Dedifferentiated amniotic fluid mesenchymal stem cell (primary cell): ENCODE measurements around the gene ARL13B.
"Not testable (repeated sequence)": the region's sequence is repeated elsewhere in the genome, so short reads cannot be mapped to it uniquely, and the experiment has no call there.

Experiments
- DNase-seq: peaks from one replicate; pipeline ENCODE4 v3.0.0-alpha.2; 2016; ENCODE audit errors: extremely low spot score

Gene ARL13B

DNA sequence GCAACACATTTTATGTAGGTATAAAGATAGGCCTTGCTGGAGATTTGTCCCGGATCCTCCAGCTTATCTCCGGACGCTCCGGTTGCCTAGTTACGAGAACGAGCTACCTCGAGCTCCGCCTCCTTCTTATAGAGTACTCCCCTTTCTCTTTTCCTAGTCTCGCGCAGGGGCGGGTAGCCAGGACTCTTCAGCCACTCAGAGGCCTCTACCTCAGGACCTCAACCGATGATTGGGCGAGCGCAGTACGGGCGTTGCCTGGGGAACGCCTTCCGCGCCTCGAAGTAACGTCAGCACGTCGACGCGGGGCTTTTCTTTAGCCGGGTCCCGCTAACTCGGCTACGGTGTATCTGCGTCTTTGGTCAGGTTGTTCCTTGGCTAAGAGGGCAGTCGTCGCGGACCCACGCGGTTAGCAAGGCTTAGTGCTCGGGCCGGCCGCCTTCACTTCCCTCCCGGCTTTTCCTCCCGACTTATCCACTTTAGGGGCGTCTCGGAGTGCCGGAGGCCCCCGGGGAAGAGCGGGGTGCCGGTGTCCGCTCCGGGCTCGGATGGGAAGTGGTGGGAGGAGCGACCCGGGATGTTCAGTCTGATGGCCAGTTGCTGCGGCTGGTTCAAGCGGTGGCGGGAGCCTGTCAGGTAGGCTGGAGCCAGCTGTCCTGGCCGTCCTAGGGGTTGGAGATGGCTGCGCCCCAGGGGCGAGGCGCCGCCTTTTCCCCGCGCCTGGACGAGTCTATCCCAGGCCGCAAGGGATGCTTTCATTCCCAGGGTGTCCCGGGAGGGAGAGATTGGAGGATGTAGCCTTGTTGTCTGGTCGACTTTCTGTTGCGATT lies at the start of gene ARL13B:
TSS of gene ARL13B (plus strand) at position 306 of the 827 bp plus-strand sequence. CDS start at position 575, 269 bp downstream.
- peak; percentile 100 for DNase-seq

DNA sequence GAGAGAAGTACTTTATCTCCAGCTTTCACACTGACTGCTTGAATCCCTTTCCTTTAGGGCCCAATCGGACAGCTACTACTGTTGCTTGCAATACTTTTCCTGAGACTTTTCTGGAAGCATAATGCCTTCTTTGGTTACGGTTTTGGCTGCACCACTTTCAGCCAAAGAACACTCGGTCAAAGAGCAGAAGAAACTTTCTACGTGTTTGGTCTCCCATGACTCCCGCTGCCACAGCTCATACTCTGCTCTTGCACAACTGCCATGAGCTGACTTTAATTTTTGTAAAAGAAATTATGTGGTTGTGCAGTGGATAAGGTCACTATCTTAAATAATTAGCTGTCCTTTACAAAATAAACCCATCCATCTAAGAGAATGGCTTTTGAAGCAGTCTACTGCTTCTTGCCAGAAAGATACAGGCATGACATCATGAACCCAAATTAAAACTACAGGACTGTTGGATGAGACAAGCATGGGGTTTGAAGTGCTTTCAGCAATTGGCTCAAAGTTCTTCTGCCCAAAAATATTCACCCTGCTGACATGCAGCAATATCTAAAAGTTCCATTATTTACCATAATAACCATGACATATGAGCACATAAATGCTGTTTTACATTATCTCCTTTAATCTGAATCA lies 48.2 kb upstream of the ARL13B start:
- DNase-seq: no peak

DNA sequence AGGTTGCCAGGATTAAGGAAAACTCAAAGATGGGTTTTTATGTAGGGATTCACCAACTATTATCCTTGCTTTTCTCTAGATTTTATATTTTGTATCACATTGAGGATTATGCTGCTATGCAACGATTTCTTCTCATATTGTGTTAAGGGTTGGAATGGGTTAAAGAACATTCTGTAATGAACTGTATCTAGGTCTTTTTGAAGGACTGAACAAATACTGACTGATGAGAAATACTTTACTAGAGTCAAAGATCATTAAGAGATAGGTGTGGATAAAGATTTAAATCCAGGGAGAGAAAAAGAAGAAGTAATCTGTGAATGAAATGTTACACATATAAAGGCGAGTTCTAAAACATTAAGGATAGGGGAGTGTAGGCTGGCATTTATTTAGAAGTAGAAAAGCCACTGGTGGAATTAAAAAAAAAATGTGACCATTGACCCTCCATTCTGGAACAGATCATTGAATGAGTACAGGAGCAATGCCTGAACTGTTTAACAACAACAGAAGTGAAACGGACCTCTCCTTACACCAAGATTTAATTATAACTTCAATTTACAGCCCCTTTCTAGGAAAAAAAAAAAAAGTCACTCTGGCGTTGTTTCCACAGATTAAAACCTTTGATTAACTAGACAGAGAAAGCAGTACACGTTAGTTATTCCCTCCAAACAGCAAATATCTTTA lies 45.4 kb upstream of the ARL13B start:
- DNase-seq: no peak

DNA sequence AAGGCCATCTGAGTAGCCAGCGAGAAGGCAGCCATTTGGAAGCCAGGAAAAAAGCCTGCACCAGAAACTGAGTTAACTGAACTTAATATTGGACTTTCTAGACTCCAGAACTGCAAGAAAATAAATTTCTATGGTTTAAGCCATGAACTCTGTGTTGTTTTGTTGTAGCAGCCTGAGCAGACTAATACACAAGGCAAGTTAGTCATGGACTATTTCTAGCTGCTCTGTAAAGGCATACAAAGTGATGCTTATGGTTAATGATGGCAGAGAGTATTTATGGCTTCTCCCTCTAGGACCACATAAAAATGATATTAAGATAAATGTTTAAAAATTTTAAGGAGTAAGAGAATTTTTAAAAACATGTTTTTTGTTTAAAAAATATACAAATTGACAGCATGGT lies 43.4 kb upstream of the ARL13B start:
- DNase-seq: no peak

- not testable (repeated sequence) for DNase-seq
Observed at GRCh38 chr3:93937485-93937884, 42.5 kb upstream of the ARL13B start.

DNA sequence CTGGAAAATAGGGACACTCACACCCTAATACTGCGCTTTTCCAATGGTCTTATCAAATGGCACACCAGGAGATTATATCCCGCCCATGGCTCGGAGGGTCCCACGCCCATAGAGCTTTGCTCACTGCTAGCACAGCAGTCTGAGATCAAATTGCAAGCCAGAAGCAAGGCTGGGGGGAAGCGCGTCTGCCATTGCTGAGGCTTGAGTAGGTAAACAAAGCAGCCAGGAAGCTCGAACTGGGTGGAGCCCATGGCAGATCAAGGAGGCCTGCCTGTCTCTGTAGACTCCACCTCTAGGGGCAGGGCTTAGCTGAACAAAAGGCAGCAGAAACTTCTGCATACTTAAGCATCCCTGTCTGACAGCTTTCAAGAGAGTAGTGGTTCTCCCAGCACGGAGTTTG lies 30.0 kb upstream of the ARL13B start:
- not testable (repeated sequence) for DNase-seq

DNA sequence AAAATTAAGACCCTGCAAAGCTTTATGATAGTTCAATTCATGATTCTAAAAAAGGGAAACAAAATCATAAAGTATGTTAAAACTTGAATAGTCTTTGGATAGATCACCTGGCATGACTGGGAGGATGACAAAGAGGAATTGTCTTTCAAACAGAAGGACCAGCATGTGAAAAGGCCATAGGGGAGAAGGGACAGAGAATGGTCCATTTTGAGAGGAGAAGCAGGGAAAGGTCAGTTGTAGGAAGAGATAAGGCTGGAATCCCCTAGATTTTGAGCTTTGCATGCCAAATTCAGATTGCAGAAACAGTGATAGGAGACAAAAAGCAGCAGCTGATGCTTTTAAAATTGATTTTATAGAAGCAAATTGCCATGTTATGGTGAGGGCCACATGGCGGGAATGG lies 18.9 kb upstream of the ARL13B start:
- no peak for DNase-seq

GRCh38 chr3:93961489-93961888 lies 18.5 kb upstream of the ARL13B start:
- DNase-seq: no peak

DNA sequence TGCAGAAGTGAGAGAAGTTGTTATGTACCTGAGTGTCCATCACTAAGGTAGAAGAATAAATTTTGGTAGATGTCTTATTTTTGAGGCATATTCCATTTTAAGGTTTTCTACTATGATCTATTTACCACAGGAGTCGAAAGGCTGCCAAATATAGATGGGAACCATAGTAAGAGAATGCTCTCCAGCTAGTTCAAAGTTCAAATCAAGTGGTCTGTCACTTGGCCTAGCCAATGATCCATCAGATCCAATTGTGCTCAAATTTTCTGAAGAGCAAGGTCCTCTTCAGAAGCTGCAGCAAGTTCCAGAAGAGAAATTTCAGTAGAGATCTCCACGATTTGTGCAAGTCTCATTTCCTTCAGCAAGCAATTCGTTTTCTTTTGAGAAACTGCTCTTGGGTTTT lies 17.2 kb upstream of the ARL13B start:
- DNase-seq: no peak

DNA sequence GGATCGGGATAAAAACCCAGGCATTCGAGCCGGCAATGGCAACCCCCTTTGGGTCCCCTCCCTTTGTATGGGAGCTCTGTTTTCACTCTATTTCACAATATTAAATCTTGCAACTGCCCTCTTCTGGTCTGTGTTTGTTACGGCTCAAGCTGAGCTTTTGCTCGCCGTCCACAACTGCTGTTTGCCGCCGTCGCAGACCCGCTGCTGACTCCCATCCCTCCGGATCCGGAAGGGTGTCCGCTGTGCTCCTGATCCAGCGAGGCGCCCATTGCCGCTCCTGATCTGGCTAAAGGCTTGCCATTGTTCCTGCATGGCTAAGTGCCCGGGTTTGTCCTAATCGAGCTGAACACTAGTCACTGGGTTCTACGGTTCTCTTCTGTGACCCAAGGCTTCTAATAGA lies 14.8 kb upstream of the ARL13B start:
- DNase-seq: not testable (repeated sequence)

DNA sequence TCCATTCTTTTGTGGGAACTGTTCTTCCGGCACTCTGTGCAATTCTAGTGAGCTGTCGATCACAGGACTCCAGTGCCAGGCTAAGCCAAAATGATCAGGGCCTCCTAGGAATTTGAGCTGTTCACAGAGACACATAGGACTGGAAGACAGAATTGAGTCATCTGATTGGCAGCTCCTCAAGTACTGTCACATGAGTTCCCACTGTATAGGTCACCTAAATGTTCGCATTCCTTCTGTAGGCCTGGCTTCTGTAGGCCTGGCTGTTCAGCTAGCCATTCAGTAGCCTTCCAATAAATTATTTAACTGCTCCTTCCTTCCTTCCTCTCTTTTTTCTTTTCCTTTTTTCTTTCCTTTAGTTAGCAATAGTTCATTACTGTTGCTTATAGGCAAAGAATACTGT lies 10.5 kb upstream of the ARL13B start:
- no peak for DNase-seq

DNA sequence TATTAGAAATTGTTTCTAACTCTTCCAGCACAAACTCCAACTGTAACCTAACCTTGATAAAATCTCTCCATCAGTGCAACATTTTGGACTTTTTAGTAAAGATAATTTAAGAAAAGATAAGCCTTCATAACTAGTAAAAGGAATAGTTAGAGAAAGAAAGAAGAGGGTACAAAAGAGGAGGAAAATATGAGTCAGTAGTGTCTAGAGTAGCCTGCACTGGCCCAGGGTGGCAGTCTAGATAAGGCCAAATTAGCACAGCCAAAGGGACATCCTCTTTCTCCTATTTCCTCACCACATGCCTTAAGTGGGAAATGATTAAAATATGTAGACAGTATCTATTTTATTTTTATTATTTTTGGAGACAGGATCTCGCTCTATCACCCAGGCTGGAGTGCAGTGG lies 10.0 kb upstream of the ARL13B start:
- DNase-seq: no peak

DNA sequence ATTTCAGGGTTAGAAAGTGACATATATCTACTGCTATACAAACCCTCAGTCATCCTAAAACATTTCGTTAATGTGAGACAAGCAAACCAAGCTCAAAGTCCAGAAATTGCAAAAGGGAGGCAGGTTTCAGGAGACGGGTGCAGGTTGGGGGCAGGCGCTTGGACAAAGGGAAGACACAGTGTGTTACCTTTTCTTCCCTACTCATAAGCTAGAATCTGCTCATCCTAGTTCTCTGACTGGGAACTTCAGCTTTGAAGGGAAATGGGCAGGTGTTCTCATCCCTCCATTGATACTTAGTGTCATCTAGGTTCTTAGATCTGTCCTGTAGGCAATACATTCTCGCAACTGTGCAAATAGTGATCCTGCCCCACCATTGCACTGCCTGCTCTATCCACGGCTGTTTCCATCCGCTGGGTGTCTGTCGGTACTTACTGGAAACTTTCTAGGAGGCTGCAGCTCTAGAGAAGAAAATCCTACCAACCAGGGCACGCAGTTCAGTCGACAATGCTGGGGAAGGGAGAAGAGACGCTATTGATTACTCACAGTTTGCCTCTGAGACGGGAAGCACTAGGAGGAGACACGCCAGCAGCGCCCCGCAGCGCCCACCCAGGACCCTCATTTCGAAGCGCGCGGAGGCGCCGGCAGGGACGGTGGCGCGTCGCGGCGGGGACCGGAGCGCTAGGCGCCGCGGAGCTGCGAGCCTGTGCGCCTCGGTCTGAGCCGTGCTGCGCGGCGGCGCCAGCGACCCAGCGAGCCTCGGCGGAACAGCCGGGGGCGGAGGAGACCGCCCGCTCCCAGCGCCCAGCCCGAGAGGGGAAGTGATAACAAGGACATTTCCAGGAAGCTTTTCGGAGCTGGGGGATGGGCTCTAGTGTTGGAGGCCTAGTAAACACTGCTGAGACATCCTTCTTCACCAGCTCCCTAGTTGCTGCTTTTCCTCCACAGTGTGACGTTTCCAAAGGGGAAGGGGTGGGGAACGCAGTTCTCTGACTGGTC lies 6.5 kb upstream of the ARL13B start, which contains the start of gene PROS1:
TSS of gene PROS1 (minus strand) at position 766 of the 996 bp plus-strand sequence. CDS start at position 619, 147 bp downstream.
- DNase-seq: peak; percentile 60

DNA sequence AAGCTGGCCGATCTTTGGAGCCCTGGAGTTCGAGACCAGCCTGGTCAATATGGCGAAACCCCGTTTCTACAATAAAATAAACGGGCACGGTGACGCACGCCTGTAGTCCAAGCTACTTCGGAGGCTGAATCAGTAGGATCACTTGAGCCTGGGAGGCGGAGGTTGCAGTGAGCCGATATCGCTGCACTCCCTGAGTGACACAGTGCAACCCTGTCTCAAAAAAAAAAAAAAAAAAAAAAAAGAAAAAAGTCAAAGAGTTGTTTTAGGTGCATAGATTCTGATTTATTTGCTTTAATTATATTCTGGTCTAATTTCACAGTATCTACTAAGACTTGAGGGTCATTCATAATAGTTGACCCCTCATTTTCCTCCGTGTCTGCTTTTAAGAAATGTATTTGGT lies 1.7 kb downstream of the ARL13B start:
- no peak for DNase-seq

DNA sequence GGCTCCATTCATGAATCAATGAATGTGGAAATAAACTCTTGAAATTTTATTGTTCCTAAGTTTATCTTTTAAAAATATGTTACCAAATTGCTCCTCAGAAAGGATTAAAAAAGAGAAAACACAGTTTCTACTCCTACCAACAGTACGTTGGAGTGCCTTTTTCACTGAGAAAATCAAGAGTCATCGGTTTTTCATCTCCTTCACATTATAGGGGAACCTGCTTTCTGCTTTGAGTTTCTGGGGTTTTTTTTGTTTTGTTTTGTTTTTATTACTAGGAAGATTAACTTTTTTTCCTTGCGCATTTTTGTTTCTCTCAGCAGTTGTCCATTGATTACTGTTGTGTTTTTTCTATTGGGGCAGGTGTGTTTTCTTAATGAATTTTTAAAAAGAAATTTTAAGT lies 3.5 kb downstream of the ARL13B start:
- no peak for DNase-seq

- no peak for DNase-seq
Observed at GRCh38 chr3:93984618-93985017, 4.7 kb downstream of the ARL13B start.

GRCh38 chr3:93988283-93988682 lies 8.3 kb downstream of the ARL13B start:
- DNase-seq: no peak

DNA sequence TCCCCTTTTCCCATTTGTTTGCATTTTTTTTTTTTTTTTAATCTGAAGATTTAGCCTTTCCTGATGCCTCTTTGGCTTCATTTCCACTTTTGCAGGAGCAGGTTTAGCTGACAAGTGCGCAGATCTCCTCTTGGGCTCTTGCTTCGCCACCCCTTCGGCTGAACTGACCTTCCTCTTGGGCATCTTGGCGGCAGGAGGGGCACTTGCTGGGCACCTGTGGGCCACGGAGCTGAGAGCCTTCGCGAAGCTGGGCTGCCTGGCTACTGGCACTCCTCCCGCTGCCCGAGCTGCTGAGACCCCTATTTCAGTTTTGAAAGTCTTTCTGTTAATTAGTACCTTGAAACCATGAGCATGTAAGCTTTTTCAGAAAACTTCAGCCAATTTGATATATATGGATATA lies 8.8 kb downstream of the ARL13B start:
- no peak for DNase-seq

- no peak for DNase-seq
Observed at GRCh38 chr3:93989241-93989640, 9.3 kb downstream of the ARL13B start.

- DNase-seq: no peak
Observed at GRCh38 chr3:93991631-93992030, 11.7 kb downstream of the ARL13B start.

GRCh38 chr3:93992207-93992606 lies 12.3 kb downstream of the ARL13B start:
- no peak for DNase-seq
